Thyroid gland (tissue), 4 donors: Measurements from ENCODE around the gene EEA1. TPM values are rescaled to one million over a fixed set of nuclear protein-coding genes. Genes with fewer than 3 reads are reported as not detected.
A peak's percentile ranks its signal among the peaks of the same experiment; 100 is the strongest.

Source experiments
- DNase-seq, 2 donors: peaks; one replicate each; pipeline ENCODE4 v3.0.0-alpha.2; 2019
- H3K27ac ChIP-seq, 3 donors: fragments of 200-600 bp; sonication (generic); 1 replicate in 2 of 3; 2 replicates in 1 of 3; pipeline ENCODE4 v1.5.1; 2016 to 2019; ENCODE audit warnings: mild to moderate bottlenecking in 1 of 3, moderate library complexity in 1 of 3
- H3K27me3 ChIP-seq: fragments of 200-600 bp; sonication (generic); one replicate; pipeline ENCODE4 v1.5.1; 2019
- H3K36me3 ChIP-seq, 2 donors: fragments of 200-600 bp; sonication (generic); one replicate each; pipeline ENCODE4 v1.5.1; 2016 to 2019
- H3K4me1 ChIP-seq, 2 donors: fragments of 200-600 bp; sonication (generic); one replicate each; pipeline ENCODE4 v1.5.1; 2017 to 2019
- H3K4me3 ChIP-seq, 3 donors: fragments of 200-600 bp; sonication (generic); replicated peaks in 1 of 3; 1 replicate in 2 of 3; 2 replicates in 1 of 3; pipeline ENCODE4 v1.5.1; 2016; ENCODE audit warnings: mild to moderate bottlenecking in 1 of 3
- H3K9me3 ChIP-seq: fragments of 200-600 bp; sonication (generic); one replicate; pipeline ENCODE4 v1.5.1; 2017
- CTCF ChIP-seq, 6 experiments: fragments of 200-600 bp in 3 of 6; fragments of 450-650 bp in 3 of 6; sonication (generic) in 3 of 6; IDR thresholded peaks; one replicate each; pipeline ENCODE4 v1.5.1; 2016 to 2019; ENCODE audit warnings: antibody characterized with exemption in 6 of 6, mild to moderate bottlenecking in 2 of 6, inconsistent platforms in 1 of 6, moderate library complexity in 1 of 6
- POLR2A ChIP-seq, 2 donors: fragments of 450-650 bp; IDR thresholded peaks; one replicate each; pipeline ENCODE4 v1.6.1; 2017; ENCODE audit warnings: antibody characterized with exemption in 2 of 2, mild to moderate bottlenecking in 2 of 2, moderate library complexity in 1 of 2
- WGBS, 2 donors: methylation state at CpG; one replicate each; pipeline ENCODE4 v1.1.5; 2017; 5-methylcytosine and 5-hydroxymethylcytosine counted together
- intact Hi-C: fragments of 100-400 bp; cut with DNase I; formaldehyde crosslinking; loops from one replicate; pipeline ENCODE4 v1.15.1; 2023
- total RNA-seq, 4 donors: library from RNA; depleted of rRNA; stranded (reverse); fragments of >200 nt; gene quantifications; one replicate each; pipeline ENCODE4 v1.2.3, GENCODE V29; 2016

EEA1 gene
- total RNA-seq, 4 donors from 2014 or later, result 16.0 to 21.8 (median 19.3) TPM

GRCh38 chr12:92898755-92899154 lies 30.3 kb downstream of the EEA1 start:
- no peaks in the 10 kb centered on the region for H3K27me3 ChIP-seq
- no peak for TF ChIP-seq CTCF (IDR thresholded peaks at IDR 0.05)
- no peak for TF ChIP-seq POLR2A (IDR thresholded peaks at IDR 0.05)
- H3K4me3 ChIP-seq, result no peak overlapping the region
- H3K36me3 ChIP-seq, result no peaks in the 10 kb centered on the region
- peaks cover 0 to 7% of the 10 kb centered on the region in 2 donors for H3K4me1 ChIP-seq
- H3K27ac ChIP-seq, result peak overlapping the region in 2 of 3 donors; percentile 13 to 45
- no peaks in the 10 kb centered on the region for H3K9me3 ChIP-seq
- no peak for DNase-seq
- intact Hi-C loops, result no loop called here

GRCh38 chr12:92897844-92898243 lies 31.3 kb downstream of the EEA1 start:
- H3K4me1 ChIP-seq, result peaks cover 0 to 7% of the 10 kb centered on the region in 2 donors
- no peaks in the 10 kb centered on the region for H3K27me3 ChIP-seq
- intact Hi-C loops, result no loop called here
- no peak overlapping the region for H3K4me3 ChIP-seq
- no peaks in the 10 kb centered on the region for H3K36me3 ChIP-seq
- no peak overlapping the region for H3K27ac ChIP-seq
- no peak for DNase-seq
- no peak for TF ChIP-seq POLR2A (IDR thresholded peaks at IDR 0.05)
- no peak for TF ChIP-seq CTCF (IDR thresholded peaks at IDR 0.05)
- 97 to 98% methylated on average over 5 of the region's 5 CpGs for WGBS, 2 donors
- no peaks in the 10 kb centered on the region for H3K9me3 ChIP-seq

DNA sequence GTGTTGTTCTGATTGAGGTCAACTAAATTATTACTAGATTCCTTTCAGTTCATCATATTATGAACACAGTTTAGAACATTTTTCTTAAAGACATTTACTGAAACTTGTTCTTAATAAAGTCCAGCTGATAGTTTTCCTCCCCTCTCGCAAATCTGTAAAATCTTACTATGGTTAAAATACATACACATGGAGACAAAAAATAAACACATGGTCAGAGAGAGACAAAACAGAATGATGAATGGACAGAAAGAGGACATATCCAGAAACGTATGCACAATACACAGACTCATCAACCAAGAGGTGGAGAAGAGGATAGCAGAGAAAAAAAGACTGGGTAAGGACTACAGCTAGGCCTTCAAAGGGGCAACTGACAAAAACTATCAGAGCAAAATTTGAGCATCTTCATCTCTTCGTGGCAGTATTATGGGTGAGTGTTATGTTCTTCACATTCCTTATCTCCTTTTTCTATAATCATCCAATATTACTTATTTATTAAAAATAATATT lies 38.4 kb downstream of the EEA1 start:
- TF ChIP-seq POLR2A (IDR thresholded peaks at IDR 0.05) (no peak), CTCF (IDR thresholded peaks at IDR 0.05) (no peak)
- Histone ChIP-seq H3K4me3 (no peak overlapping the region), H3K9me3 (no peaks in the 10 kb centered on the region), H3K4me1 (no peaks in the 10 kb centered on the region), H3K27ac (no peak overlapping the region), H3K27me3 (no peaks in the 10 kb centered on the region), H3K36me3 (no peaks in the 10 kb centered on the region)
- DNase-seq, result no peak
- WGBS, 2 donors, result 88 to 93% methylated on average over 3 of the region's 3 CpGs
- intact Hi-C loops, result no loop called here

DNA sequence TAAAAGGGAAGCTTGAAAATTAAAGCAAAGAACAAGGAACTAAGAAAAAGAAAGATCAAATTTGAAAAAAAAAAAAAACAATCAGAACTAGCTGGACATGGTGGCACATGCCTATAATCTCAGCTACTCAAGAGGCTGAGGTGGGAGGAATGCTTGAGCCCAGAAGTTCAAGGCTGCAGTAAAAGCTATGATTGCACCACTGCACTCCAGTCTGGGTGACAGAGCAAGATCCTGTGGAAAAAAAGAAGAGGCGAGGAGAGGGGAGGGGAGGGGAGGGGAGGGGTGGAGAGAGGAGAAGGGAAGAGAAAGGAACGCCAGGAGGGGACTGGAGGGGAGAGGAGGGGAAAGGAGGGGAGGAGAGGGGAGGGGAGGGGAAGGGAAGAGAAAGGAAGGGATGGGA lies 43.0 kb downstream of the EEA1 start:
- intact Hi-C loops, result no loop called here
- TF ChIP-seq POLR2A (IDR thresholded peaks at IDR 0.05), result no peak
- no peak for TF ChIP-seq CTCF (IDR thresholded peaks at IDR 0.05)
- Histone ChIP-seq H3K27me3 (no peaks in the 10 kb centered on the region), H3K9me3 (no peaks in the 10 kb centered on the region), H3K27ac (no peak overlapping the region), H3K4me1 (no peaks in the 10 kb centered on the region), H3K36me3 (no peaks in the 10 kb centered on the region), H3K4me3 (no peak overlapping the region)
- DNase-seq, result no peak
- 48 to 72% methylated on average over 1 to 2 of the region's 2 CpGs for WGBS, 2 donors

- no peak for DNase-seq
- Histone ChIP-seq H3K27me3 (no peaks in the 10 kb centered on the region), H3K4me1 (no peaks in the 10 kb centered on the region), H3K4me3 (no peak overlapping the region), H3K27ac (no peak overlapping the region), H3K9me3 (no peaks in the 10 kb centered on the region), H3K36me3 (no peaks in the 10 kb centered on the region)
- WGBS, 2 donors, result 85 to 92% methylated on average over 2 of the region's 2 CpGs
- TF ChIP-seq CTCF (IDR thresholded peaks at IDR 0.05), result no peak
- TF ChIP-seq POLR2A (IDR thresholded peaks at IDR 0.05), result no peak
- intact Hi-C loops, result no loop called here
Measured at GRCh38 chr12:92879698-92880322, 49.3 kb downstream of the EEA1 start.
